GM10248 (cell line): ENCODE measurements around the gene NTM.

Experiments used
- CTCF ChIA-PET: fragments of 300-600 bp; sonication (Branson Sonifier 250); formaldehyde crosslinking; extraction: SDS; loops from one replicate; lab custom pipeline; 2021; ENCODE audit warnings: antibody characterized with exemption; lab: Yijun Ruan, JAX
- POLR2A ChIA-PET: fragments of 350-650 bp; sonication (Branson Sonifier 250); formaldehyde crosslinking; extraction: SDS; loops from one replicate; lab custom pipeline; 2020; ENCODE audit warnings: antibody characterized with exemption; lab: Yijun Ruan, JAX
- DNase-seq: peaks from one replicate; pipeline ENCODE4 v3.0.0; 2012; ENCODE audit errors: extremely low spot score
- TF ChIP-seq, protein P1 (sequence below): IDR thresholded peaks from 2 replicates; pipeline ENCODE4 v1.5.1; 2012; ENCODE audit warnings: mild to moderate bottlenecking, low read depth; ENCODE audit errors: extremely low read depth, missing control alignments, control extremely low read depth

The NTM gene

DNA sequence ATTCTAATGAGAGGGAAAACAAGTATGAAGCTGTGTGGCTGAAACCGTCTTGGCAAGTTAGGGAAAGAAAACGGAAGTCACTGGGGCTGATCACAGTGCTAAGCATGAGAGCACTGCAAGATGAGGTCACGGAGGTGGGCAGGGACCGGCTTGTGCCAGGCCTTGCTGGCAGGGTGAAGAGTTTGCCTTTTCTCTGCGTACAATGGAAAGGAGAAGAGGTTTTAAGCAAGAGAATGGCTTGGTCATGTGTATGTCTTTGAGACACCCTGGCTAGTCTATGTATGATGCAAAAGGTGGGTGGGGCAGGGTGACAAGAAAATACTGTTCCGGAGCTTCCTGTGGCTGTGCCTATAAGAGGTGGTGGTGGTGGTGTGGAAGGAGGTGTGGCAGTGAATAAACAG is 567.9 kb downstream of the NTM start:
- TF ChIP-seq, protein P1, sequence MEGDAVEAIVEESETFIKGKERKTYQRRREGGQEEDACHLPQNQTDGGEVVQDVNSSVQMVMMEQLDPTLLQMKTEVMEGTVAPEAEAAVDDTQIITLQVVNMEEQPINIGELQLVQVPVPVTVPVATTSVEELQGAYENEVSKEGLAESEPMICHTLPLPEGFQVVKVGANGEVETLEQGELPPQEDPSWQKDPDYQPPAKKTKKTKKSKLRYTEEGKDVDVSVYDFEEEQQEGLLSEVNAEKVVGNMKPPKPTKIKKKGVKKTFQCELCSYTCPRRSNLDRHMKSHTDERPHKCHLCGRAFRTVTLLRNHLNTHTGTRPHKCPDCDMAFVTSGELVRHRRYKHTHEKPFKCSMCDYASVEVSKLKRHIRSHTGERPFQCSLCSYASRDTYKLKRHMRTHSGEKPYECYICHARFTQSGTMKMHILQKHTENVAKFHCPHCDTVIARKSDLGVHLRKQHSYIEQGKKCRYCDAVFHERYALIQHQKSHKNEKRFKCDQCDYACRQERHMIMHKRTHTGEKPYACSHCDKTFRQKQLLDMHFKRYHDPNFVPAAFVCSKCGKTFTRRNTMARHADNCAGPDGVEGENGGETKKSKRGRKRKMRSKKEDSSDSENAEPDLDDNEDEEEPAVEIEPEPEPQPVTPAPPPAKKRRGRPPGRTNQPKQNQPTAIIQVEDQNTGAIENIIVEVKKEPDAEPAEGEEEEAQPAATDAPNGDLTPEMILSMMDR, result no peak
- no peak for DNase-seq
- ChIA-PET CTCF (interaction anchor here (1.0 kb wide), 1 partner anchor 11 kb away, joined by 3 read pairs; no protein-coding TSS in a partner anchor), POLR2A (no interaction called here)

DNA sequence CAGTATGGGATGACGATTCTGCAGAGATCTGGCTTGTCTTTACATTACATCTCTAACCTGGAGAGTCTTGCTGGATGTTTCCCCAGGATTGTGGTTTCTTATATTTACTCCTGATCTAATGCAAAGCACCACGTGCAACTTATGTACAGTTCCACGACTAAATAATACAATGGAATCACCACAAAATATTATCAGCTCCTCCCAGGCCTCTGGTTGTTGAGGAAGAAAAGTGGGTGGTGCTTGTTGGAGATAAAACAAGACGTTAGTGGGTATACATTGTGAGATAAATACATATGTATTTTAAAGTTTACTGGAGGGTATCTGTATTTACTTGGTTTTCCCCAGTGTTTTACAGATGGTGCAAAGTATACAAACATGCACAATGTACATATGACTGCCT is 569.7 kb downstream of the NTM start:
- TF ChIP-seq, protein P1, result no peak
- DNase-seq, result no peak
- ChIA-PET CTCF (no interaction called here), POLR2A (no interaction called here)

DNA sequence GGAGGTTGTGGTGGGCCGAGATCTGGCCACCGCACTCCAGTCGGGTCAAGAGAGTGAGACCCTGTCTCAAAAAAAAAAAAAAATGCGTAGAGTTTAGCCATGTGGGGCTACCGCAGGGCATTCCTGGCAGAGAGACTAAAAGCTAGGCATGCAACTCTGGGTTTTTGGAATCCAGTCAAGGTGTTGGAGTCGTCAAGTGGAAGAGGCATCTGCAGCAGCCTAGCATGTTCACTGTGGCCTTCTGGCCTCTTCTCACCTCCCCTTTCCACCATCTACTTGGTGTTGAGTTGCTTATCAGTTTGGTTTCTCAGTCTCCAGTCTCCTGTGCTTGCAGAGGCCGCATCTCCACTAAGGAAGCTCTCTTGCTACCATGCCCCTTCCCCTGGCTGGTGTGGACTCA is 572.5 kb downstream of the NTM start:
- POLR2A ChIA-PET, result no interaction called here
- CTCF ChIA-PET, result interaction anchor here (1.8 kb wide), 1 partner anchor 29 kb away, joined by 3 read pairs; no protein-coding TSS in a partner anchor
- DNase-seq, result no peak
- TF ChIP-seq, protein P1, result no peak

DNA sequence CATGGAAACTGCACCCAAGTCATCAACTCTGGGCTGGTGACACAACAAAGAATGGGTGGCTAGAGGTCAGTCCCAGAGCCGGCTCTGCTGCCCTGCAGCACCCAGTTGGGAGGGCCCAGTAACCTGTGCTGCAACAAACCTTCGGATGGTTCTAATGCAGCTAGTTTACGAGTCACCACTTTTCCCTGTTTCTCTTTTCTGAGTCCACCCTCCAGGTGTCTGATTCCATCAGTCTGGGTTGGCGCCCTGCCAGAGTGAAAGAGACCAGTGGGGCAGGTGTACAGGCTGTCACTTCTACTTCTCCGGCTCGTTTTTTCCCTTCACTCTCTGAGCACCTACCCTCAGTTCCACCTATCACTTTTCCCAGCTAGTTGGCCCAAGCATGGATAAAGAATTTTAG is 572.9 kb downstream of the NTM start:
- ChIA-PET CTCF (interaction anchor here (1.8 kb wide), 1 partner anchor 29 kb away, joined by 3 read pairs; no protein-coding TSS in a partner anchor), POLR2A (no interaction called here)
- DNase-seq, result no peak
- TF ChIP-seq, protein P1, result no peak

DNA sequence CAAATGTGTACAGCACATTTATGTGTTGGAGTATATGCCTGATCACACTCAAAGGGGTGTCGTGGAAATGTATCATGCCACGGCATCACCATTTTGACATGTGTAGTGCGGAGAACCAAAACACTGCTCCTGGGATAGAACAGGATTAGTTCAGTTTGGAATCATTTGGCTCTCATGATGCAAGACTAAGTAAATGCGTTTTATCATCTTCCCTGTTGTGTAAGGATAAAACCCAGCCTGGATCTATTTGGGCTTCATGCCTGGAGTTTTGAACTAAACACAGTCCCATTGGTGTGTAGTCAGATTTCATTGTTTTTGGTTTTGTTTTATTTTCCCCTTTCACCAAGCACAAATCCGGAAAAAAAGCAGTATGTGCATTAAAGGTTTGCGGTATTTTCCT is 574.3 kb downstream of the NTM start:
- ChIA-PET CTCF (interaction anchor here (0.9 to 1.0 kb wide), 2 partner anchors 15 to 94 kb away, joined by 3 to 4 read pairs; no protein-coding TSS in a partner anchor), POLR2A (no interaction called here)
- TF ChIP-seq, protein P1, result no peak
- DNase-seq, result no peak

DNA sequence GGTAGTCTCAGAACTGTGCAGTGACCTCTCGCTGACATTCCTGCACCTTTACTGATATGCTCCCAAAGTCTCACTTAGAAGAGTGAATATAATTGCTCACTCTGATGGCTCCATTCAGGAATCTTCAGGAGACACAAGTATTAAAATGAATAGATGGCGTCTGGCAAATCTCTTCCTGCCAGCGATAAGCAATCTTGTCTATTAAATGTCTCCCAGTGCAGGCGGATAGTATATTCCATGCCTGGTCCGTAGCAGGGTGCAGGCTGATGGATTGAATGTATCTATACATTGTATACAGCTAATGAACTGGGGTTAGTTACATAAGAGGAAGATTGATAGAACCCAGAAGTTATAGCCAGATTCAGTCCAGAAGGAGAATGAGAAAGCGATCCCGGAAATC is 575.3 kb downstream of the NTM start:
- CTCF ChIA-PET, result no interaction called here
- no peak for DNase-seq
- TF ChIP-seq, protein P1, result no peak
- POLR2A ChIA-PET, result no interaction called here

DNA sequence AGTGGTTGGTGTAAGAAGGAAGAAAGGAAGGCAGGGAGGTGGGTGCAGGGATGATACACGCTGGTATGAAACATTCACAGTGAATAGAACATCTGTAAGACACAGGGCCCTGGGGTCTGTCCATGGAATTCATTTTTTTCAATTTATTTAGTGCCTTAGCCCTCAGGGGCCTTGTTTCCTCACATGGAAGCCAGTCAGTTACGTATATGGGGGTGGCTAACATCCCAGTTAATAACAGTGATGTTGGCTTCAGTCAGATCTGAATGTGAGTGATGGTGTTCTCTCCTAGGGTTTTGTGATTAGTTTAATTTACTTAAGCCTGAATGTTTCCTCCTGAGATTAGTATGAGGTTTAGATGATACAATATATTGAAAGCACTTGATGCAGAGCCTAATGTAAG is 577.1 kb downstream of the NTM start:
- CTCF ChIA-PET, result no interaction called here
- no peak for DNase-seq
- TF ChIP-seq, protein P1, result no peak
- POLR2A ChIA-PET, result no interaction called here
